ENCODE results near the gene FAM89B. TPM values are rescaled to one million over a fixed set of nuclear protein-coding genes. Genes with fewer than 3 reads are reported as not detected.

FAM89B gene
- total RNA-seq, 1 donor from 2014 or later = 21.6 TPM

GRCh38 chr11:65542738-65543390 lies 29.5 kb upstream of the FAM89B start:
- intact Hi-C loops (cut with micrococcal nuclease) = no loop called here
- Mint-ChIP-seq H3K27me3 (no peaks in the 10 kb centered on the region), H3K36me3 (ENCODE audit: low read depth) (peaks cover 10% of the 10 kb centered on the region), H3K4me3 (no peak overlapping the region), H3K27ac (no peak overlapping the region), H3K4me1 (peaks cover 40% of the 10 kb centered on the region), H3K9me3 (no peaks in the 10 kb centered on the region)
- CTCF ChIA-PET = interaction anchor here (0.9 to 5.0 kb wide), 6 partner anchors 10 to 342 kb away, joined by 3 to 52 read pairs (median 37); partner anchors contain the start of genes FAM89B and ZNRD2
- POLR2A ChIA-PET = interaction anchor here (0.9 to 3.7 kb wide), 2 partner anchors 9 to 27 kb away, joined by 4 to 38 read pairs; partner anchors contain the start of gene ZNRD2
- TF ChIP-seq CTCF (IDR thresholded peaks at IDR 0.05) = no peak
- ATAC-seq (ENCODE audit: low read depth) = no peak
- DNase-seq = no peak

DNA sequence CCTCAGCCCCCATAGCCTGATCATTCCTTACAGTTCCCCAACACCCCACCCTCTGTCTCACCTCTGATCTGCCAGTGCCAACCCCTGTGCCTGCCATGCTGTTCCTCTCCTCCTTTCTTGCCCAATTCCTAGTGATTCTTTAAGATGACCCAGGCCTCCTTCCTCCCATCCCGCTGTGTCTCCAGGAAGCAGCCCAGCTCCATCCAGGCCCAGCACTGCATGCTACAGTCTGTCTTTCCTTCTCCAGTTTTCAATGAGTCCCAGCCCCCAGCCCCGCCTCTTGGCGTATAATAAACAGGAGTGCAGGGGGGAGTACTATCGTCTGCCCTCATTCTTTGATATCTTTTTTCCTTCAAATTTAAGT lies 26.5 kb upstream of the FAM89B start:
- Mint-ChIP-seq H3K9me3 (no peaks in the 10 kb centered on the region), H3K27me3 (no peaks in the 10 kb centered on the region), H3K36me3 (ENCODE audit: low read depth) (no peaks in the 10 kb centered on the region), H3K4me1 (peaks cover 55% of the 10 kb centered on the region), H3K4me3 (peak overlapping the region; percentile 85), H3K27ac (peak overlapping the region; percentile 82)
- ChIA-PET POLR2A (interaction anchor here (0.6 to 2.4 kb wide), 9 partner anchors 9 to 166 kb away, joined by 3 to 17 read pairs (median 9); partner anchors contain the start of genes EHBP1L1, MALAT1 and PCNX3), CTCF (interaction anchor here (3.1 kb wide), 1 partner anchor 43 kb away, joined by 13 read pairs; no protein-coding TSS in a partner anchor)
- ATAC-seq (ENCODE audit: low read depth) (no peak), DNase-seq (no peak)
- no peak for TF ChIP-seq CTCF (IDR thresholded peaks at IDR 0.05)
- intact Hi-C loops (cut with micrococcal nuclease) = loop anchor here (1.0 kb wide), 2 partner anchors 12 to 24 kb away; partner anchors contain the start of genes LTBP3 and ZNRD2

- CTCF ChIA-PET = interaction anchor here (0.6 to 3.1 kb wide), 3 partner anchors 14 to 43 kb away, joined by 3 to 13 read pairs (median 3); no protein-coding TSS in a partner anchor
- Mint-ChIP-seq H3K27me3 (no peaks in the 10 kb centered on the region), H3K9me3 (no peaks in the 10 kb centered on the region), H3K36me3 (ENCODE audit: low read depth) (no peaks in the 10 kb centered on the region), H3K27ac (peak overlapping the region; percentile 89), H3K4me1 (peaks cover 54% of the 10 kb centered on the region), H3K4me3 (peak overlapping the region; percentile 85)
- intact Hi-C loops (cut with micrococcal nuclease) = loop anchor here (1.0 kb wide), 2 partner anchors 12 to 24 kb away; partner anchors contain the start of genes LTBP3 and ZNRD2
- peak; percentile 89 for ATAC-seq (ENCODE audit: low read depth)
- POLR2A ChIA-PET = interaction anchor here (0.6 to 2.4 kb wide), 26 partner anchors 9 to 425 kb away, joined by 3 to 17 read pairs (median 4); partner anchors contain the start of genes EHBP1L1, FAU, MALAT1 and MRPL49
- TF ChIP-seq CTCF (IDR thresholded peaks at IDR 0.05) = no peak
- peak; percentile 99 for DNase-seq
These were observed 25.9 kb upstream of the FAM89B start for GRCh38 chr11:65546217-65546958.

DNA sequence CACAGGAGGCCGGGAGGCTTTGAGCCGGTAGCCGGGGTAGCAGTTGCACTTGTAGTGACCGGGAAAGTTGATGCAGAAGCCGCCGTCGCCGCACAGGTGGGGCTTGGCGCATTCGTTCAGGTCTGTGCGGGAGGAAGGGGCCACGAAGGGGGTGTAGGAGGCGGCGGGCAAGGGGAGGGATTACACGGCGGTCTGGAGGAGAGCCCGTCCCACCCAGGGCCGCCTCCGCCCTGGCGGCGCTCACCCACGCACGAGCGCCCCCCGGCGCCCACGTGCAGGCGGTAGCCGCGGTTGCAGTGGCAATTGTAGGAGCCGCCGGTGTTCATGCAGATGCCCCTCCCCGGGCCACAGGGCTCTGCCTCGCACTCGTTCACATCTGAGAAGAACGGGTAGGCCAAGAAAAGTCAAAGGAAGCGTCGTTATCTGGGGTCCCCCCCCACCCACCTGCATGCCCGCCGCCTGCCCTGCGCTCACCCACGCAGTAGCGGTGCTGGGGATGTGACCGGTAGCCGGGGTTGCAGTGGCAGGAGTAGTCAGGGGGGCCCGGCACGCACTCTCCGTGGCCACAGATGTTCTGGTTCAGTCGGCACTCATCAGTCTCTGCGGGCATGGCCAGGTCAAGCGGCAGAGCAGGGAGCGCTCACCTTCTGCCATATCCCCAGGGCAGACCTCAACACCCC lies 24.8 kb upstream of the FAM89B start:
- no peak for DNase-seq
- CTCF ChIA-PET = interaction anchor here (3.1 kb wide), 1 partner anchor 42 kb away, joined by 13 read pairs; no protein-coding TSS in a partner anchor

More for the DNA sequence above, 24.8 kb upstream of the FAM89B start:
- POLR2A ChIA-PET = interaction anchor here (1.1 to 2.4 kb wide), 7 partner anchors 10 to 122 kb away, joined by 4 to 13 read pairs (median 7); partner anchors contain the start of gene ZNRD2
- Mint-ChIP-seq H3K4me1 (peaks cover 58% of the 10 kb centered on the region), H3K9me3 (no peaks in the 10 kb centered on the region), H3K27me3 (no peaks in the 10 kb centered on the region), H3K27ac (peak overlapping the region; percentile 89), H3K36me3 (ENCODE audit: low read depth) (no peaks in the 10 kb centered on the region), H3K4me3 (no peak overlapping the region)
- TF ChIP-seq CTCF (IDR thresholded peaks at IDR 0.05) = no peak
- intact Hi-C loops (cut with micrococcal nuclease) = no loop called here
- ATAC-seq (ENCODE audit: low read depth) = no peak
